ENCODE data around the gene PRRG4. TPM values are rescaled to one million over a fixed set of nuclear protein-coding genes. Genes with fewer than 3 reads are reported as not detected.

PRRG4 gene
- total and polyA plus RNA-seq, 2 of the 4 experiments (the other 2 are of a cell fraction), result not detected

- in situ Hi-C loops (cut with MboI; ENCODE audit: low sequenced_read_pairs), result no loop called here
Measured at GRCh38 chr11:32883421-32883820, 53.7 kb downstream of the PRRG4 start.

More at GRCh38 chr11:32883421-32883820, 53.7 kb downstream of the PRRG4 start:
- Histone ChIP-seq H4K20me1 (ENCODE audit: insufficient read depth, low read length) (no peaks in the 10 kb centered on the region), H2BK5ac (ENCODE audit: low read depth, low read length, poor library complexity, severe bottlenecking) (no peak overlapping the region), H4K5ac (ENCODE audit: low read depth, low read length) (no peak overlapping the region), H4K91ac (ENCODE audit: insufficient read depth, low read depth, low read length) (no peak overlapping the region), H2BK120ac (ENCODE audit: low read depth, low read length) (no peak overlapping the region), H3K14ac (replicated peaks; ENCODE audit: low read depth, low read length) (no peak overlapping the region), H3K4ac (ENCODE audit: low read depth, low read length) (no peak overlapping the region), H3K79me1 (ENCODE audit: low read depth in 1 of 2, low read length in 2 of 2) (no peaks in the 10 kb centered on the region), H4K8ac (ENCODE audit: low read depth in 2 of 2, low read length in 2 of 2) (no peak overlapping the region), H2AK5ac (ENCODE audit: low read depth, low read length) (no peak overlapping the region), H3K27me3 (ENCODE audit: control insufficient read depth, insufficient read depth, low read length) (peaks cover 1% of the 10 kb centered on the region; the same call in 1 of the 2 replicates), H3K4me3 (ENCODE audit: insufficient read depth, low read depth, low read length) (no peak overlapping the region), H2BK15ac (ENCODE audit: low read depth, low read length) (no peak overlapping the region), H2BK20ac (ENCODE audit: low read depth, low read length) (no peak overlapping the region), H3K9me3 (ENCODE audit: control insufficient read depth, insufficient read depth, low read length) (no peaks in the 10 kb centered on the region), H2AK9ac (replicated peaks; ENCODE audit: low read depth, low read length, poor library complexity) (no peak overlapping the region), H3K56ac (ENCODE audit: extremely low read depth, insufficient read depth, low read length) (no peak overlapping the region), H3K18ac (ENCODE audit: low read depth, low read length) (no peak overlapping the region), H2AFZ (replicated peaks; ENCODE audit: low read length, poor library complexity) (no peak overlapping the region), H3K9ac (ENCODE audit: low read depth, low read length) (no peak overlapping the region), H3K4me1 (ENCODE audit: control insufficient read depth, insufficient read depth, low read length) (no peaks in the 10 kb centered on the region; the same call in 1 of the 2 replicates), H3K27ac (ENCODE audit: insufficient read depth, low read length) (no peak overlapping the region), H3K9me1 (ENCODE audit: insufficient read depth, low read length) (no peaks in the 10 kb centered on the region), H3K36me3 (ENCODE audit: control insufficient read depth, insufficient read depth, low read length) (no peaks in the 10 kb centered on the region), H3K23ac (ENCODE audit: low read depth, low read length) (no peak overlapping the region), H3K4me2 (ENCODE audit: low read depth, low read length) (no peak overlapping the region)
- TF ChIP-seq MXI1 (IDR thresholded peaks at IDR 0.05; ENCODE audit: borderline replicate concordance, low read depth, low read length), result no peak
- TF ChIP-seq, protein P1, sequence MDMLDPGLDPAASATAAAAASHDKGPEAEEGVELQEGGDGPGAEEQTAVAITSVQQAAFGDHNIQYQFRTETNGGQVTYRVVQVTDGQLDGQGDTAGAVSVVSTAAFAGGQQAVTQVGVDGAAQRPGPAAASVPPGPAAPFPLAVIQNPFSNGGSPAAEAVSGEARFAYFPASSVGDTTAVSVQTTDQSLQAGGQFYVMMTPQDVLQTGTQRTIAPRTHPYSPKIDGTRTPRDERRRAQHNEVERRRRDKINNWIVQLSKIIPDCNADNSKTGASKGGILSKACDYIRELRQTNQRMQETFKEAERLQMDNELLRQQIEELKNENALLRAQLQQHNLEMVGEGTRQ (IDR thresholded peaks at IDR 0.05; ENCODE audit: low read depth, low read length), result no peak
- TF ChIP-seq MAFK (IDR thresholded peaks at IDR 0.05; ENCODE audit: low read depth, low read length), result no peak
- TF ChIP-seq RFX5 (IDR thresholded peaks at IDR 0.05; ENCODE audit: low read depth, low read length), result no peak
- no peak for TF ChIP-seq SMC3 (IDR thresholded peaks at IDR 0.05; ENCODE audit: low read depth, low read length)
- TF ChIP-seq, protein P2, sequence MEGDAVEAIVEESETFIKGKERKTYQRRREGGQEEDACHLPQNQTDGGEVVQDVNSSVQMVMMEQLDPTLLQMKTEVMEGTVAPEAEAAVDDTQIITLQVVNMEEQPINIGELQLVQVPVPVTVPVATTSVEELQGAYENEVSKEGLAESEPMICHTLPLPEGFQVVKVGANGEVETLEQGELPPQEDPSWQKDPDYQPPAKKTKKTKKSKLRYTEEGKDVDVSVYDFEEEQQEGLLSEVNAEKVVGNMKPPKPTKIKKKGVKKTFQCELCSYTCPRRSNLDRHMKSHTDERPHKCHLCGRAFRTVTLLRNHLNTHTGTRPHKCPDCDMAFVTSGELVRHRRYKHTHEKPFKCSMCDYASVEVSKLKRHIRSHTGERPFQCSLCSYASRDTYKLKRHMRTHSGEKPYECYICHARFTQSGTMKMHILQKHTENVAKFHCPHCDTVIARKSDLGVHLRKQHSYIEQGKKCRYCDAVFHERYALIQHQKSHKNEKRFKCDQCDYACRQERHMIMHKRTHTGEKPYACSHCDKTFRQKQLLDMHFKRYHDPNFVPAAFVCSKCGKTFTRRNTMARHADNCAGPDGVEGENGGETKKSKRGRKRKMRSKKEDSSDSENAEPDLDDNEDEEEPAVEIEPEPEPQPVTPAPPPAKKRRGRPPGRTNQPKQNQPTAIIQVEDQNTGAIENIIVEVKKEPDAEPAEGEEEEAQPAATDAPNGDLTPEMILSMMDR (conservative IDR thresholded peaks at IDR 0.05; ENCODE audit: low read depth, low read length), result no peak
- TF ChIP-seq ELK1 (IDR thresholded peaks at IDR 0.05; ENCODE audit: borderline replicate concordance, low read depth, low read length), result no peak
- no peak for TF ChIP-seq RCOR1 (IDR thresholded peaks at IDR 0.05; ENCODE audit: insufficient replicate concordance, low read length)
- TF ChIP-seq MAZ (IDR thresholded peaks at IDR 0.05; ENCODE audit: borderline replicate concordance, low read depth, low read length), result no peak
- TF ChIP-seq NFE2L2 (IDR thresholded peaks at IDR 0.05; ENCODE audit: low read depth, low read length), result no peak
- no peak for TF ChIP-seq CEBPB (IDR thresholded peaks at IDR 0.05; ENCODE audit: low read depth, low read length)
- TF ChIP-seq RAD21 (IDR thresholded peaks at IDR 0.05; ENCODE audit: low read length), result no peak
- BruUV-seq (replicated peaks), result no TSS peak
- ATAC-seq (ENCODE audit: low read depth) (no peak), DNase-seq (no peak)
- 64% methylated on average over 2 of the region's 3 CpGs; no CpG with 5 or more reads in 1 of the 2 experiments for WGBS, 2 experiments (ENCODE audit: extremely low coverage in 2 of 2, insufficient read length in 1 of 2)
- dilution Hi-C loops (cut with HindIII; ENCODE audit: low sequenced_read_pairs, unreplicated experiment), result no loop called here
- intact Hi-C loops (cut with micrococcal nuclease), result no loop called here
- ChIA-PET POLR2A (ENCODE audit: unreplicated experiment) (no interaction called here), CTCF (no interaction called here)

Data from IMR-90 (cell line).